DMS 273 (cell line): ENCODE measurements around the gene PLLP.

ENCODE experiments used
- DNase-seq: peaks from one replicate; lab custom pipeline; 2025; ENCODE audit not compliant: unreplicated experiment; lab: John Stamatoyannopoulos, UW

PLLP gene

GRCh38 chr16:57284209-57284951 lies at the start of gene PLLP:
TSS of gene PLLP (minus strand) at chr16:57284672. CDS start at chr16:57284540, 132 bp downstream.
- DNase-seq: peak; percentile 77

- no peak for DNase-seq
Measured at GRCh38 chr16:57333402-57333801, 48.9 kb upstream of the PLLP start.

GRCh38 chr16:57331355-57331754 lies 46.9 kb upstream of the PLLP start:
- DNase-seq: no peak

- no peak for DNase-seq
Measured at GRCh38 chr16:57329718-57330327, 45.4 kb upstream of the PLLP start.

- no peak for DNase-seq
Measured at GRCh38 chr16:57325458-57325857, 41.0 kb upstream of the PLLP start.

GRCh38 chr16:57324749-57325148 lies 40.3 kb upstream of the PLLP start:
- no peak for DNase-seq

- DNase-seq: no peak
Measured at GRCh38 chr16:57319646-57320045, 35.2 kb upstream of the PLLP start.

GRCh38 chr16:57318240-57318970 lies 33.9 kb upstream of the PLLP start:
- DNase-seq: no peak

GRCh38 chr16:57316390-57317017 lies 32.0 kb upstream of the PLLP start:
- no peak for DNase-seq

- DNase-seq: no peak
Measured at GRCh38 chr16:57315416-57315815, 30.9 kb upstream of the PLLP start.

GRCh38 chr16:57314161-57314785 lies 29.8 kb upstream of the PLLP start:
- no peak for DNase-seq

- DNase-seq: no peak
Measured at GRCh38 chr16:57313509-57313908, 29.0 kb upstream of the PLLP start.

GRCh38 chr16:57310801-57311200 lies 26.3 kb upstream of the PLLP start:
- no peak for DNase-seq

GRCh38 chr16:57308041-57308440 lies 23.6 kb upstream of the PLLP start:
- DNase-seq: no peak

- DNase-seq: no peak
Measured at GRCh38 chr16:57307365-57307764, 22.9 kb upstream of the PLLP start.

GRCh38 chr16:57306676-57307341 lies 22.3 kb upstream of the PLLP start:
- no peak for DNase-seq

- no peak for DNase-seq
Measured at GRCh38 chr16:57305159-57305811, 20.8 kb upstream of the PLLP start.

GRCh38 chr16:57304169-57305061 lies 19.9 kb upstream of the PLLP start:
- DNase-seq: no peak

GRCh38 chr16:57303910-57304168 lies 19.4 kb upstream of the PLLP start:
- DNase-seq: no peak
